ENCODE data around the gene PDE8B. TPM values are rescaled to one million over a fixed set of nuclear protein-coding genes. Genes with fewer than 3 reads are reported as not detected.

PDE8B gene
- total RNA-seq, 1 experiment from 2014 or later: 0.86 TPM

DNA sequence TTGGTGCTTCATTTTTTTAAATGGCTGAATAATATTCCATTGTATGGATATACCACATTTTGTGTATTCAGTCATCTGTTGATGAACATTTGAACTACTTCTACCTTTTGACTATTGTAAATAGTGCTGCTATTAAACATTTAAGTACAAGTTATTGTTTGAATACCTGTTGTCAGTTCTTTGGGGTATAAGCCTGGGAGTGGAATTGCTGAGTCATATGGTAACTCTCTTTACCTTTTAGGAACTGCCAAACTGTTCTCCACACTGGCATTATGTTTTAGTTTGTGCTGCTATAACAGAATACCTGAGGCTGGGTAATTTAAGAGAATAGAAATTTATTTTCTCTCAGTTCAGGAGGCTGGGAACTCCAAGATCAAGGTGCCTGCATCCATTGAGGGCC lies 15.7 kb upstream of the PDE8B start:
- no peaks in the 10 kb centered on the region for H3K4me1 Mint-ChIP-seq (ENCODE audit: low read depth, unreplicated experiment)
- no peak overlapping the region for H3K4me3 ChIP-seq (ENCODE audit: low read depth, low read length)
- H3K9me3 Mint-ChIP-seq (ENCODE audit: unreplicated experiment): peaks cover 8% of the 10 kb centered on the region
- H3K4me3 Mint-ChIP-seq (ENCODE audit: unreplicated experiment): no peak overlapping the region
- TF ChIP-seq, protein P1, sequence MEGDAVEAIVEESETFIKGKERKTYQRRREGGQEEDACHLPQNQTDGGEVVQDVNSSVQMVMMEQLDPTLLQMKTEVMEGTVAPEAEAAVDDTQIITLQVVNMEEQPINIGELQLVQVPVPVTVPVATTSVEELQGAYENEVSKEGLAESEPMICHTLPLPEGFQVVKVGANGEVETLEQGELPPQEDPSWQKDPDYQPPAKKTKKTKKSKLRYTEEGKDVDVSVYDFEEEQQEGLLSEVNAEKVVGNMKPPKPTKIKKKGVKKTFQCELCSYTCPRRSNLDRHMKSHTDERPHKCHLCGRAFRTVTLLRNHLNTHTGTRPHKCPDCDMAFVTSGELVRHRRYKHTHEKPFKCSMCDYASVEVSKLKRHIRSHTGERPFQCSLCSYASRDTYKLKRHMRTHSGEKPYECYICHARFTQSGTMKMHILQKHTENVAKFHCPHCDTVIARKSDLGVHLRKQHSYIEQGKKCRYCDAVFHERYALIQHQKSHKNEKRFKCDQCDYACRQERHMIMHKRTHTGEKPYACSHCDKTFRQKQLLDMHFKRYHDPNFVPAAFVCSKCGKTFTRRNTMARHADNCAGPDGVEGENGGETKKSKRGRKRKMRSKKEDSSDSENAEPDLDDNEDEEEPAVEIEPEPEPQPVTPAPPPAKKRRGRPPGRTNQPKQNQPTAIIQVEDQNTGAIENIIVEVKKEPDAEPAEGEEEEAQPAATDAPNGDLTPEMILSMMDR (IDR thresholded peaks at IDR 0.05; ENCODE audit: insufficient read depth in 1 of 2, low read depth in 1 of 2, low read length in 1 of 2, severe bottlenecking in 1 of 2, unreplicated experiment in 1 of 2): no peak
- H3K36me3 ChIP-seq (ENCODE audit: control insufficient read depth, insufficient read depth, low read length): no peaks in the 10 kb centered on the region
- ChIA-PET POLR2A (no interaction called here), CTCF (no interaction called here)
- H3K36me3 Mint-ChIP-seq (ENCODE audit: insufficient read depth, unreplicated experiment): no peaks in the 10 kb centered on the region
- DNase-seq: no peak
- no peaks in the 10 kb centered on the region for H3K4me1 ChIP-seq
- H3K9me3 ChIP-seq: 0 out of 2 replicates have a peak, but pooled peaks cover 7% of the 10 kb centered on the region
- no peaks in the 10 kb centered on the region; the same call in 1 of the 2 replicates for H3K27me3 ChIP-seq (replicated peaks; ENCODE audit: control insufficient read depth, insufficient read depth, low read length)
- H3K27me3 Mint-ChIP-seq (ENCODE audit: insufficient read depth, unreplicated experiment): no peaks in the 10 kb centered on the region
- no peak overlapping the region for H3K27ac Mint-ChIP-seq (ENCODE audit: unreplicated experiment)
- BruUV-seq (replicated peaks): no TSS peak
- intact Hi-C loops (cut with micrococcal nuclease; ENCODE audit: unreplicated experiment): no loop called here

DNA sequence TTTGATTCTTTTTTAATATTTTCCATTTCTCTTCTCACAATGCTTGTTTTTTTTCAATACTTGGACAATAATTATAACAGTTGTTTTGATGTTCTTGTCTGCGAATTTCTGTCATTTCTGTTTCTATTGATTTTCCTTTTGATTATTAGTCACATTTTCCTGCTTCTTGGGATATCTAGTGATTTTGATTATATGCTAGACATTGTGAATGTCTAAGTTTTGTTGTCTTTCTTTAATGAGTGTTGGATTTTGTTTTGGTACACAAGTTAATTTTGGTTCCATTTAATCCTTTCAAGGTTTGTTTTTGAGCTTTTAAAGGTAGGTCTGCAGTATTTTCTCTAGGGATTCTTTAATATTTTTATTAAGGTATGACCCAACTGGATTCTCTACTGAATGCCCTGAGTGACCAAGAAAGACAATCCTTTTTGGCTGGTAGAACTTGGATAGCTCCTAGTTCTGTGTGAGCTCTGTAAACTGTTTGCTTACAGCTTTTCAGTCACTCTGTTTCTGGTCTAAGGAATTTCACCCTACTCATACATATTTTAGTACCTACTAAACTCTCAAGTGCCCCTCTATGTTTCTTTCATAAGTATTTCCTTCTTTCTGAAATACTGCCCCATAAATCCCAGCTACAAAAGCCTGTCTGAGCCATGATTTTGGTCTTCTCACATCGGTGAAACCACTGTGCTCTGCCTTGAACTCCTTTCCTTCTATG lies 12.5 kb upstream of the PDE8B start:
- Histone ChIP-seq H3K9me3 (0 out of 2 replicates have a peak, but pooled peaks cover 7% of the 10 kb centered on the region), H3K4me3 (ENCODE audit: low read depth, low read length) (no peak overlapping the region), H3K36me3 (ENCODE audit: control insufficient read depth, insufficient read depth, low read length) (no peaks in the 10 kb centered on the region), H3K4me1 (no peaks in the 10 kb centered on the region), H3K27me3 (replicated peaks; ENCODE audit: control insufficient read depth, insufficient read depth, low read length) (no peaks in the 10 kb centered on the region)
- DNase-seq: no peak
- Mint-ChIP-seq H3K4me3 (ENCODE audit: unreplicated experiment) (no peak overlapping the region), H3K36me3 (ENCODE audit: insufficient read depth, unreplicated experiment) (no peaks in the 10 kb centered on the region), H3K27ac (ENCODE audit: unreplicated experiment) (no peak overlapping the region), H3K9me3 (ENCODE audit: unreplicated experiment) (peaks cover 8% of the 10 kb centered on the region), H3K4me1 (ENCODE audit: low read depth, unreplicated experiment) (peaks cover 9% of the 10 kb centered on the region), H3K27me3 (ENCODE audit: insufficient read depth, unreplicated experiment) (no peaks in the 10 kb centered on the region)
- intact Hi-C loops (cut with micrococcal nuclease; ENCODE audit: unreplicated experiment): no loop called here
- BruUV-seq (replicated peaks): no TSS peak
- POLR2A ChIA-PET: no interaction called here
- TF ChIP-seq, protein P1 (IDR thresholded peaks at IDR 0.05; ENCODE audit: insufficient read depth in 1 of 2, low read depth in 1 of 2, low read length in 1 of 2, severe bottlenecking in 1 of 2, unreplicated experiment in 1 of 2): no peak
- CTCF ChIA-PET: no interaction called here

DNA sequence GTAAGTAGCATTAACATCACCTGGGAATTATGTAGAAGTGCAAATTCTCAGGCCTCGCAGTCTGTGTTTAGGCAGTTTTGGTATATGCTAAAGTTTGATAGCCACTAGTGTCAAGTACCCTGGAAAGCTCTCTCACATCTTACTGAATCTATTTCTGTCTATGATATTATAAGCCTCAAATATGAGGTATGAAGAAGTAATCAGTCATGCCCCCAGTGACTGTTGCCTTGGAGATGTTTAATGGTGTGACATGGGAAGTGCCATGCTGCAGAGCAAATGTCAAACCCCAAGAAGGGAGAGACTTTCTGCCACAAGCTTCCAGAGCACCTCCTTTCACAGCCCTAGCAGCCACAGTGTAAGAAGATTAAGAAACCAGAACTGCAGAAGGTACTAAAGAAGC lies 9.8 kb upstream of the PDE8B start:
- POLR2A ChIA-PET: no interaction called here
- H3K27me3 Mint-ChIP-seq (ENCODE audit: insufficient read depth, unreplicated experiment): no peaks in the 10 kb centered on the region

More for the DNA sequence above, 9.8 kb upstream of the PDE8B start:
- intact Hi-C loops (cut with micrococcal nuclease; ENCODE audit: unreplicated experiment): no loop called here
- CTCF ChIA-PET: no interaction called here
- Histone ChIP-seq H3K4me1 (no peaks in the 10 kb centered on the region), H3K27me3 (replicated peaks; ENCODE audit: control insufficient read depth, insufficient read depth, low read length) (no peaks in the 10 kb centered on the region), H3K4me3 (ENCODE audit: low read depth, low read length) (no peak overlapping the region), H3K36me3 (ENCODE audit: control insufficient read depth, insufficient read depth, low read length) (no peaks in the 10 kb centered on the region), H3K9me3 (peaks cover 4% of the 10 kb centered on the region; the same call in 1 of the 2 replicates)
- no peak overlapping the region for H3K27ac Mint-ChIP-seq (ENCODE audit: unreplicated experiment)
- DNase-seq: no peak
- peaks cover 9% of the 10 kb centered on the region for H3K4me1 Mint-ChIP-seq (ENCODE audit: low read depth, unreplicated experiment)
- no peak overlapping the region for H3K4me3 Mint-ChIP-seq (ENCODE audit: unreplicated experiment)
- TF ChIP-seq, protein P1 (IDR thresholded peaks at IDR 0.05; ENCODE audit: insufficient read depth in 1 of 2, low read depth in 1 of 2, low read length in 1 of 2, severe bottlenecking in 1 of 2, unreplicated experiment in 1 of 2): no peak
- no peaks in the 10 kb centered on the region for H3K36me3 Mint-ChIP-seq (ENCODE audit: insufficient read depth, unreplicated experiment)
- no TSS peak for BruUV-seq (replicated peaks)
- H3K9me3 Mint-ChIP-seq (ENCODE audit: unreplicated experiment): no peaks in the 10 kb centered on the region

Data from Caco-2 (cell line).